GM21447 (cell line): Measurements from ENCODE around the gene LONRF2.

Experiments used
- ATAC-seq: cut with Tn5 transposase; IDR thresholded peaks from one replicate; pipeline ENCODE4 v1.9.1; 2021; ENCODE audit not compliant: unreplicated experiment

Gene LONRF2

GRCh38 chr2:100276716-100277115, 45.6 kb downstream of the LONRF2 start:
- ATAC-seq: no peak

DNA sequence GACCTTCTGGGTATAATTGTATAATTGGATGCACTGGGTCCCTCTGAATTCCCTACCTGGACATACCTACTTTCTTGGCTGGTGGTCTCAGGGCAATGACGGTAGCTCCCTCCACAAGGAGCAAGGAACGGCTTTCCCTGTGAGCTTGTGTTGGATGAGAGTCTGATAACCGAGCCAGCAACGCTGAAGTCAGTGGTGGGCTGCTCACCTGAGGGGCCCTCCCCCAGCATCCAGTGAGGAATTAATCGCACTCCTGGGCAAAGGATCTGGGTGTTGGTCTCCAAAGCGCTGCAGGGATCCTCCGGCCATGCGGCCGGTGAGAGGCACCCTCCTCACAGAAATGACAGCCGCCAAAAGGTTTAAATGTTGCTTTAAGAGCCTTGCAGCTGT, 47.1 kb downstream of the LONRF2 start:
- ATAC-seq: no peak

DNA sequence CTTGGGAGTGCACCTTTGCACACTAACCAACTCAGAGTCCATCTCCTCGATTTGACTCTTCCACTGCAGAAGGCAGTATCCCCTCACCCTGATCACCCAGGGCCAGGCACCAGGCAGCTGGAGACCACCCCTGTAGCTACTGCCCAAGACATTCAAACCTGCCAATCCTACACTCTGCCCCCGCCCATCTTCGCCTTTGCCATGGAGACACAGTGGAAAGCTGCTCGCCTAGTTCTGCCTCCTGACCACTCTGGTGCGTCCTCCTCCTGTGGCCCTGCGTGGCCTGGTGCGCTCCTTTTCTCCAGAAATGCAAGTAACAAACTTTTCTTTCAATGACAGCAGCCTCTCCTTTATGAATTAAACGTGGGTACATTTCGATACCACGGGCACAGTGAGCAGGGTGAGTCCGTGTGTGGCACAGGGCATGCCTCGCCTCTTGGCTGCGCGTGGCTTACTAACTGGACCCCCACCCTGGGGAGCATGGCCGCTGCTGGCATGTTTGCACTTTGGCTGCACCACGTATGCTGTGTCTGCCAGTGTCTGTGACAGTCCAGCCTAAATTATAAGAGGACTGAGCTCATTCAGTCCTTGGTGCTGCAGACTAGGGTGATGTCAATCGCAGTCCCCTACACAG, 47.6 kb downstream of the LONRF2 start:
- no peak for ATAC-seq

DNA sequence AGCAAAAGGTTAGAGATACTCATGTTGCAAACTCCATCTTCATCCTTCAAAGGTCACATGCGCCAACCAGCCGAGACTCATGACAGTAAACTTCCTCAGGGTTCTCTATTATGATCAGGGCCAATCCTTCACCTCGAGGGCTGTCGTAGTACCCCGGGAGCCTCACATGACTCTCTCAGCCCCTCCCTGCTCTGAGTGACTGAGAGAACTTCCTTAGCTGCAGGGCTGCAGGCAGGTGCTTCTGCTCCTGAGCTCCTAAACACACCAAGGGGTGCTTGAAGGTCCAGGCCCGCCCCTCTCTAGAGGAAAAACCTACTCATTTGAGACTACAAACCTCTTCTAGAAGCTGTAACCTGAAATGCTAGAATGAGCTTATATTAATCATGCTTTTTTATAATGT, 48.2 kb downstream of the LONRF2 start:
- no peak for ATAC-seq

DNA sequence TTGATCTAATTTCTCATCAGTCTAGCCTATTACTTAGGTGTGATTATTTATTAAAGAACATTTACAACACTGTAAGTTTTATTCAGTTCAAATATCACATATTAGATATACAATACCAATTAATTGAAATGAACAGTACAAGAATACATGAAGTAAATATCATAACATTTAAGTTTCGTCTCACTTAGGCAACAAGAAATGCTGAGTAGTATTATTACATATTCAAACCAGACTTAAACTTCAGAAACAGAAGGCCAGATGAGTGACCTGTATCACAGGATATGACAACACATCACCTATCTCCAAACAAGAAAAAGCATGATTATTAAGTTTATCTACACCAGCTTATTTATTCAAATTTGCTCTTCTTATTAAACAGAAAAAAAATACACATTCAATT, 48.9 kb downstream of the LONRF2 start:
- ATAC-seq: no peak

GRCh38 chr2:100272841-100273329, 49.4 kb downstream of the LONRF2 start:
- ATAC-seq: no peak

- ATAC-seq: no peak
These were observed 51.1 kb downstream of the LONRF2 start for GRCh38 chr2:100271210-100271609.

DNA sequence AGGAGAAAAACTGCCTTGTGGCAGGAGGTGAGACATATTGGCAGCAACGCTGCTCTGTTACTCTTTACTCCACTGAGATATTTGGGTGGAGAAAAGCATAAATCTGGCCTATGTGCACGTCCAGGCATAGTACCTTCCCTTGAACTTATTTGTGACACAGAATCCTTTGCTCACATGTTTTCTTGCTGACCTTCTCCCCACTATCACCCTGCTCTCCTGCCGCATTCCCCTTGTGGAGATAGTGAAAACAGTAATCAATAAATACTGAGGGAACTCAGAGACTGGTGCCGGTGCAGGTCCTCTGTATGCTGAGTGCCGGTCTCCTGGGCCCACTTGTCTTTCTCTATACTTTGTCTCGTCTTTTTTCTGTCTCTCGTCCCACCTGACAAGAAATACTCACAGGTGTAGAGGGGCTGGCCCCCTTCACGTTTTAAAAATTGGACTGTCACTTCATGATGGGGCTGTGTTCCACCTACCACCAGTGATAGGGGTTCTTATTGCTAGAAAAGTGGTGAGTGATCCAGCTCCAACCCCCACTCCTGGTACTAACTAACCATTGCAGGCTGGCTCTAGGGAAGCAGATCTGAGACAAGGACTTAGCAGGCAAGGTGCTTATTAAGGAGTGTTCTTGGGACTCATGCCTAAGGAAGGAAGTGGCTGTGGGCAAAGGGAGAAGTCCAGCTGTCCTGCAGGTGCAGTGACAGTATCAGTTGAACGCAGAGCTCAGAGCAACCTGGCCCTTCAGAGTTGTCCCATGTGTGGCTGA, 51.7 kb downstream of the LONRF2 start:
- no peak for ATAC-seq

- ATAC-seq: no peak
These were observed 52.4 kb downstream of the LONRF2 start for GRCh38 chr2:100269889-100270288.

- no peak for ATAC-seq
These were observed 53.3 kb downstream of the LONRF2 start for GRCh38 chr2:100268986-100269385.

GRCh38 chr2:100267751-100268150, 54.5 kb downstream of the LONRF2 start:
- no peak for ATAC-seq

- no peak for ATAC-seq
These were observed 56.2 kb downstream of the LONRF2 start for GRCh38 chr2:100266126-100266525.

GRCh38 chr2:100265226-100265625, 57.1 kb downstream of the LONRF2 start:
- ATAC-seq: no peak

- ATAC-seq: no peak
These were observed 57.6 kb downstream of the LONRF2 start for GRCh38 chr2:100264651-100265050.

GRCh38 chr2:100264121-100264520, 58.2 kb downstream of the LONRF2 start:
- ATAC-seq: no peak

DNA sequence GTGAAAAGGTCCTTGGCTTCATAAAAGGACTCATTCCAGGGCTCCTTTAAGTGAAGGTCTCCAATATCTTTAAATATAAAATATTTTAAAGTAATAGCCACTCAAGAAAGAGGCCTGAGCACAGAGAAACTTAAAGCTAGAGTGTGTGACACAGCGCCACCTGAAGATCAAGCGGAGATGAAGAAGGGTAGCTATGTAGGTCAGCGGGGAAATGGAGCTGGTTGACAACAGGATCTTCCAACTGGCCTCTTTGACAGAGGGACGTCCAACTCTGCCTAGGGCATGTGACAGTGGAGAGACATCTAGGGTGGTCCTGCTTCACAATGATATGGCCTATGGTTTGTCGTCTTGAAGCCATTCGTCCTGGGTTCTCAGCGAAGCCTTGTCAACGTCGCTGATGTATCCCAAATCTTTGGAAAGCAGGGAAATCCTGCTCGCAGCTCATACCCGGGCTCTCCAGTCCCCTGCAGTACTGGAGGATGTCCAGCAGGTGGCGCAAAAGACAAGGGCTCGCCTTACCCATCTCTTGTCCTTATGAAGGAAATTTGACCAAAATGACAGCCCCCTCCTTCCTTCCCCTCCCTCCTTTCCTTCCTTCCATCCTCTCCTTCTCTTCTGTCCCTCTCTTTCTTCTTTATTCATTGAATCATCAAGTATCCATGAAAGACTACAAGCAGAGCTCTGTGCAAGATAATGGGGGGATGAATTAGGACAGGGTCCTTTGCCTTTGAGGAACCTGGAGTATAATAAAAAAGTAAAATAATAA, 59.6 kb downstream of the LONRF2 start:
- no peak for ATAC-seq

DNA sequence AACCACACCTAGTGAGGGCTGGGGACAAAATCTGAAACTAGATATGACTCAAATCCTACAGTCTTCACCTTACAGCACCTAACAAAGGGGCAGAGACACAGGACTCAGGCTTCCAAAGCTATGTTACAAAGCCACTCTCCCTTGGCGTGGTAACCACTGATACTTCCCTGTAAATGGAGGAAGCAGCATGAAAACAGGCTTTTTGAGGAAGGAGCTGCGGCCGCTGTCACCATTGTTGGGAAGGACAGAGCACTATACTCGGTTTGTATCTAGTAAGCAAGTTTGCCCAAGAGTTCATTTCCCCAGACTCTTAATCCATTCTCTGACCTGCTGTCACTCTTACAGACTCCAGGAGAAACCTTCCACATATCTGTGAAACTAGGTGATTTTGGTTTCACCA, 60.3 kb downstream of the LONRF2 start:
- no peak for ATAC-seq

- no peak for ATAC-seq
These were observed 61.3 kb downstream of the LONRF2 start for GRCh38 chr2:100260712-100261620.

DNA sequence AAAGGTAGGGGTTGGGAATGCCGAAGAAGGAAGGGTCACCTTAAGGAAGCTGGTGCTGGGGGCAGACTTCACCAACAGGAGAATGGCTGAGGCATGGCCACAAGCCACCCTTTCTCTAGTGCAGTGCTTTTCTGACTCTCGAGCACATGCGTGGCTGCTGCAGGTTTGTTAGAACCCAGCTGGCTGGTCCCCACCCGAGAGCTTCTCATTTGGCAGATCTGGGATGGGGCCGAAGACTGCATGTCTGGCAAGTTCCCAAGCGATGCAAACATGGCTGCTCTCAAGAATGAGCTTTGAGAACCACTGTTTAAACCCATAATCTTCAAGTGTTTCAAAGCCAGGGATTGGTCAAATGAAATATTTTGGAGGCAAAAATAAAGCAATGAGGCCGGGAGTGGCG, 63.2 kb downstream of the LONRF2 start:
- ATAC-seq: no peak

- ATAC-seq: no peak
These were observed 64.4 kb downstream of the LONRF2 start for GRCh38 chr2:100257939-100258338.

DNA sequence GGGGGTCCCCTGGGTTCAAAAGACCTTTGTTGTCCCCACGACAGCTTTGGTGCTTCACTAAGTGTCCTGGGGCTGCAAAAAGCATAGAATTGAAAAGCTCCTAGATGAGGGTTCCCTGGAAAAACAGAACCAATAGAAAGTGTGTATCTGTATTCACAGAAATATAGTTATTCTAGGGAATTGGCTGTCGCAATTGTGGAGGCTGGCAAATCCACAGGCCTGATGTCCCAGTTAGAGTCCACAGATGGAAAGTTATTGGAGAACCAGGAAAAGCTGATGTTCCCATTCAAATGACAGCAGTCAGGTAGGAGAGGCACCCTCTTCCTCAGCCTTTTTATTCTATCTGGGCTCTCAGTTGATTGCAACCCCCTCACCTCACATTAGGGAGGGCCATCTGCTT, 65.5 kb downstream of the LONRF2 start:
- ATAC-seq: no peak
